GM19193 (cell line): ENCODE data around the gene ZNF410.

Source experiments
- POLR2A ChIP-seq: IDR thresholded peaks from 4 replicates; pipeline ENCODE4 v1.6.1; 2011; ENCODE audit not compliant: insufficient read depth, insufficient read length; ENCODE audit errors: extremely low read depth

ZNF410 gene, protein sequence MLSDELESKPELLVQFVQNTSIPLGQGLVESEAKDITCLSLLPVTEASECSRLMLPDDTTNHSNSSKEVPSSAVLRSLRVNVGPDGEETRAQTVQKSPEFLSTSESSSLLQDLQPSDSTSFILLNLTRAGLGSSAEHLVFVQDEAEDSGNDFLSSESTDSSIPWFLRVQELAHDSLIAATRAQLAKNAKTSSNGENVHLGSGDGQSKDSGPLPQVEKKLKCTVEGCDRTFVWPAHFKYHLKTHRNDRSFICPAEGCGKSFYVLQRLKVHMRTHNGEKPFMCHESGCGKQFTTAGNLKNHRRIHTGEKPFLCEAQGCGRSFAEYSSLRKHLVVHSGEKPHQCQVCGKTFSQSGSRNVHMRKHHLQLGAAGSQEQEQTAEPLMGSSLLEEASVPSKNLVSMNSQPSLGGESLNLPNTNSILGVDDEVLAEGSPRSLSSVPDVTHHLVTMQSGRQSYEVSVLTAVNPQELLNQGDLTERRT

DNA sequence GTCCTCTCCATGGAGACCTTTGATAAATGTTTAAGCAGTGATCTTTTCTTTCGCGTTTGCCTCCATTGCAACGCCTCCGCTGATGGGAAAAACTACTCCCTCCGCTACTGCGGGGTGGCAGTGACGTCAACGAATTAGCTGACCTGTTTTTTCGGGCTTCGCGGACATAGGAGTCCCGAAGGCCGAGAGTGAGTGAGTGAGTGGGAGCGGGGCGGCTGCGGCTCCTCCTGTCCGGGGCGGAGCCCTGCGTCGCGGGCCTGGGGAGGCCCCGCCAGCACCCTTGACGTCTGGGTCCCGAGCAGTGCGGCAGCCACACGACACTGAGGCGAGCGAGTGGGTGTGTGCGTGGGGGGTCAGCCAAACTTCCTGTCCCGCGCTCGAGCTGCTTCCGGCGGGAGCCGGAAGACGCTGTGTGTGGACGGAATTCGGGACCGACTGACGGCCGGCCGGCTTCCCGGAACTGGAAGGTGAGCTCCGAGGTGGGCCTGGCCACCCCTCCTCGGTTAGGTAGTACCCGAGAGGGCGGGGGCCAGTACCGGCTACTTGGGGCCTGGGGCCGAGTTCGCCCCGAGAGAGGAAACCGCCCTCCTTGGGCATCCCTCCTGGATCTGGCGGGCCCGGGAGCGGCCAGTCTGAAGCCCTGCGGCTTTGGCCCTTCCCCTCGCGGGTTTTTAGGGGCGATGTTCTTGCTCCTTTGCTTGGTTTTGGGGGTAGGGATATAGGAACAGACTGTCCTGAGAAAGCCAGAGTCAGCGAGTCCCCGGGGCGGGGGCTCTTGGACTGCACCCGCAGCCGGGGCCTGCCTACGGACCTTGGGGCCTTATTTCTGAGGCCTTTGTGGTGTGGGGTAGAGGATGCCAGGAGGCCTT, at the start of gene ZNF410:
TSS of gene ZNF410 (plus strand) at position 411 of the 869 bp plus-strand sequence. CDS start 5,317 bp downstream, outside the sequence.
- peak; percentile 81 for TF ChIP-seq POLR2A

DNA sequence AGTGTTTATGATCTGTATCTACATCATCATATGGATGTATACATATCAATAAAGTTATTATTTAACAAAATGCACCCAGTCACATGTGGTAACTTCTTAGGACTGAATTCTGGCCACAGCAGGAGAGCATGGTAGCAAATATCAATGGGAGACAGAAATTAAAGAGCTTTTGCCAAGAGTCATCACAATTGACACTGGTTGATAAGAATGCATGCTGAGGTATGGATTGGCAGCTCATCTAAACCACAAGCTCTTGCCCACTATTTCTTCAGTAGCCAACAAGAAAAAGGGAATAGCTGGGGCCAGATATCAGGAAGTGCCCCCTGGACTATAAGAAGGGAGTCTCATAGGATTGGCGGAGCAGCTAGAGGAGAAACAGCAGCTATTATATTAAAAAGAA, 44.5 kb upstream of the ZNF410 start:
- TF ChIP-seq POLR2A = no peak

DNA sequence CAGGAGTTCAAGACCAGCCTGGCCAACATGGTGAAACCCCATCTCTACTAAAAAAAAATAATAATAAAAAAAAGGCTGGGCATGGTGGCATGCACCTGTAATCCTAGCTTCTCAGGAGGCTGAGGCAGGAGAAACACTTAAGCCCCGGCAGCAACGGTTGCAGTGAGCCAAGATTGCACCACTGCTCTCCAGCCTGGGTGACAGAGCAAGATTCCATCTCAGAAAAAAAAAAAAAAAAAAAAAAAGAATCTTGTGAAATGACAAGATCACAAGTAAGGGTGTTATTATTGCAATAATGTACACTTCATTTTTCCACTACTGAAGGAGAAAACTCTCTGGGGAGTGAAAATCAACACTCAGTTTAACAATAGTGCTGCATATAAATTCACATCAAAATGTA, 43.8 kb upstream of the ZNF410 start:
- no peak for TF ChIP-seq POLR2A

DNA sequence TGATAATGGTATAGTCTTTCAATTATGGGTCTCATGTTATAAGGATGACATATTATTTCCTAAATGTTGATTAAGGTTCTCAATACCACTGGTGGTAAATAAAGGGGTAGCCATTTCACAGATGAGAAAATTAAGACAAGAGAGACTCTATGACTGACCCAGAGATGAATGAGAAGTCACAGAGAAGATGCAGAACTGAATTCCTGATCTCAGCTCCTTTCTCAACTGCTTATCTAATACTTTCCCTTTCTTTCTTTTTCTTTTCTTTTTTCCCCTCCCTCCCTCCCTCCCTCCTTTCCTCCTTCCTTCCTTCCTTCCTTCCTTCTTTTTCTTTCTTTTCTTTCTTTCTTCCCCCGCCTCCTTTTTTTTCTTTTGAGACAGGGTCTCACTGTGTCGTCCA, 43.4 kb upstream of the ZNF410 start:
- TF ChIP-seq POLR2A = no peak

DNA sequence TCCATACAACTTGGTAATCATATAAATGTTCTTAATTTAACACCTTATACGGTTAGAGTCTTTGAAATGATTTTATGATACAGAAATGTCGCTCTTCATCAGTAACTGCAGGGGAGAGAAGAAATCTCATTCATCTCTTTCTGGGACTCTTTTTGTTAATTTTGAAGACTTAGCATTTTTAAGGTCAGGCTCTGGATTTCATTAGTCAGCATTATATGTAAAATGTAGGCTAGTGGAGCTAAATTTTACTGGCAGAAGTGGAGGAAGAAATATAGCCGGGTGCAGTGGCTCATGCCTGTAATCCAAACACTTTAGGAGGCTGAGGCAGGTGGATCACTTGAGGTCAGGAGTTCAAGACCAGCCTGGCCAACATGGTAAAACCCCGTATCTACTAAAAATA, 39.7 kb upstream of the ZNF410 start:
- TF ChIP-seq POLR2A = no peak

DNA sequence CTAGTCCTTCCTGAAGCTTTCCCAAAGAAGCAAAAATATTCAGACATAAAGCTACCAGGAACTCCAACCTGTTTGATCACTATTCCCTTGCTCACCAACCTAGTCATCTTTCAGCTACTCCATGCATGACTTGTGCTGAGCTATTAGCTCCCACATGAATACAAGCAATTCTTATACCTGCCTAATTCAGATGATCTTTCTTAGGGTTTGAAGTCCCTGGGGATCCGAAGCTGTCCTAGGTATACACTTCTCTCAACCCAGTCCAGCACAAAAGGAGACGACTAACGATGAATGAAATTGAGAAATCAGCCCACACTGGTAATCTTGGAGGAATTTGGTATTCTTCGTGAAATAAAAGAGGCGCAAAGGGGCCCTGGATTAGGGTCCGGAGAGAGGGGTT, 35.7 kb upstream of the ZNF410 start:
- TF ChIP-seq POLR2A = no peak

DNA sequence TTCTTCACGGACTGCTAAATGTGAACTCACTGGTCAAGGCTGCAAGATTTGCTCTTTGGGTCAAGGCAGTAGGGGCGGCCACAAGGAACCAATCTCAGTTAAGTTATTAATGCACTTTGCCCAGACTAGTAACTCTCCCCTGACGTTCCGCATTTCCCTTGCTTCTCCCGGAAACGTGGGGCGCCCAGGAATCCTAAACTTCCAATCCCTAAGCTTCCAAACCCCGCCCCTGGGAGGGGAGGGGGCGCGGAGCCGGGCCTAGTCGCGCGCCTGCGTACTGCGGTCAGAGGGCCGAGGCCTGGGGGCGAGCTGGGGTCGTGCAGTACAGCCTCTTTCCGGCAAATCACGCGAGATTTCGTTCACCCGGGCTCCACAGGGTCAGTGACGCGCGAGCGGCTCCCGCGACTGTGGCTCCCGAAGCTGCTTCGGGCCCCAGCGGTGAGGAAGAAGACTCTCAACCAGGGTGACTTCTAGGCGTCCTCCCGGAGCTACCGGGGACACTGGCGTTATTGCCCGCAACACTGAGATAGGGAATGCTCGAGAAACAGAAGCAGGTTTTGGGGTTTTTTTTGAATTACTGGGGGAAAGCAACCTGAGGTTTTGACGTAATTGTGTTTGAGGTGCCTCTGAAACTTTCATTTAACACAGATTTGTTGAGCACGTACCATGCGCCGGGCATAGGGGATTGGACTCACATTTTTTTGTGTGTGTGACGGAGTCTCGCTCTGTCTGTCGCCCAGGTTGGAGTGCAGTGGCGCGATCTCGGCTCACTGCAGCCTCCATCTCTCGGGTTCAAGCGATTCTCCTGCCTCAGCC, 34.9 kb upstream of the ZNF410 start, which contains the start of gene PTGR2:
TSS of gene PTGR2 (plus strand) at position 265 of the 816 bp plus-strand sequence. CDS start 7,032 bp downstream, outside the sequence.
- peak; percentile 91 for TF ChIP-seq POLR2A

DNA sequence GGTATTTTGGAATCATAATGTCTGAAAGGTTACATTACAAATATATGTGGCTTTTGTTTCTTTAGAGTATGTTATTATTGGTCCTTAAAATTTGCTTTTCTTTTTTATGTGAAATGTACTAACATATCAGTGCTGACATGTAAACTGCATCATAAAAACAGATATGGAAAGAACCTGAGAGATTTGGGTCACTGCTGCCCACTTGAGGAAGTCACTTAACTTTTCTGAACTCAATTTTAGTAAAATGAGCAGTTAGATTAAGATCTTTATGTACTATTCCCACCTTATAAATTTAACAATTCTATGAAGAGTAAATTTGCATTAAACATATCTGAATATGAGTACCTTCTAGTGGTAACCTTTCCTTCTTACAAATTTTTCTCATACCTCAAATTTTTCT, 27.5 kb upstream of the ZNF410 start:
- no peak for TF ChIP-seq POLR2A

DNA sequence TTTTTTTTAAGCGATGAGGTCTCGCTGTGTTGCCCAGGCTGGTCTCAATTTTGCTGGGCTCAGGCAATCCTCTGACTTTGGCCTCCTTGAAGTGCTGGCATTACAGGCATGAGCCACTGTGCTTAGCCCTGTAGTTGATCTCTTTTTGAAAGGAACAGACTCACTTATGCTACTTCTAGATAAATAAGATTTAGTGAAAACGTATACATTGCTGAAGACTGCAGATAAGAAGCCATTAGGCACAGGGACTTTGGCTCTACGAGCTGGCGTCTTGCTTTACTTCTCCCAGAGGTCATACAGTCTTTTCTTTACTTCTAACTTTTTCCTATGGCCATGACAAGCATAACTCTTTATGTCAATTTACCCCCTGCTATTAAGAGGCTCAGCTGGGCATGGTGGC, 25.6 kb upstream of the ZNF410 start:
- no peak for TF ChIP-seq POLR2A

DNA sequence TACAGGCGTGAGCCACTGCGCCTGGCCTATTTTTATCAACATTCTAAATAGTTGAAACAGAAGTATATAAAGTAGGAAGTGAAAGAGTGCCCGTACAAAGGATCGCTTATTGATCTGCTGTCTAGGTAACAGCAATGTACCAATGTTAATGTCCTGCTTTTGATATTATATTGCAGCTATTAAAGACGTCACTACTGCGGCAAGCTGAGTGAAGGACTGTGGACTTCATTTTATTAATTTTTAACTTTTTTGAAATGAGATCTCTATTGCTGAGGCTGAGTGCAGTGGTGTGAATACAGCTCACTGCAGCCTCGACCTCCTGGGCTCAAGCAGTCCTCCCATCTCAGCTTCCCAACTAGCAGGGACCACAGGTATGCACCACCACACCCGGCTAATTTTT, 24.2 kb upstream of the ZNF410 start:
- TF ChIP-seq POLR2A = no peak

DNA sequence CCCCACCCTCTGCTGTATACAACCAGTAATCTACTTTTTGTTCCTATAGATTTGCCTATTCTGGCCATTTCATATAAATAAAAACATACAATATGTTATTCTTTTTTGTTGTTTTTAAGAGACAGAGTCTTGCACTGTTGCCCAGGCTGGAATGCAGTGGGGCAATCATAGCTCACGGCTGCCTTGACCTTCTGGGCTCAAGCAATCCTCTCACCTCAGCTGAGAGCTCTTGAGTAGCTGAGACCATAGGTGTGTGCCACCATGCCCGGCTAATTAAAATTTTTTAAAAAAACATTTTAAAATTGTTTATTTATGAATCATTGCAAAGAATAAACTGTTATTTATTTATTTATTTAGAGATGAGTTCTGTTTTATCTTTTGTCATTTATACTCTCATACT, 23.4 kb upstream of the ZNF410 start:
- no peak for TF ChIP-seq POLR2A

DNA sequence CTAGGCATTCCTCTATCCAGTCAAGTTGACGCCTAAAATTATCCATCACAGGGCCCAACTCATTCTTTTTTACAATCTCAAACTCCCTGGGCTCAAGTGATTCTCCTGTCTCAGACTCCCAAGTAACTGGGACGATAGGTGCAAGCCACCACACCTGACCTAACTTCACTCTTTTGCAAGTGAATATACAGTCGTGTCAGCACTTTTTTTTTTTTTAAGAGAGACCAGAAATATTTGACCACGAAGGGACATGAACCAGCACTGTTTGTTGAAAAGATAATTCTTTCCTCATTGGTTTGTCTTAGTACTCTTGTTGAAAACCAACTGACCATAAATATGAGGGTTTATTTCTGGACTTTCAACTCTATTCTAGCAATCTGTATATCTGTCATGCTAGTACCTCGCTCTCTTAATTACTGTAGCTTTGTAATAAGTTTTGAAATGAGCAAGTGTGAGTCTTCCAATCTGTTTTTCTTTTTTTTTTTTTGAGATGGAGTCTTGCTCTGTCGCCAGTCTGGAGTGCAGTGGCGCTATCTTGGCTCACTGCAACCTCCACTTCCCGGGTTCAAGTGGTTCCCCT, 21.0 kb upstream of the ZNF410 start:
- TF ChIP-seq POLR2A = no peak

DNA sequence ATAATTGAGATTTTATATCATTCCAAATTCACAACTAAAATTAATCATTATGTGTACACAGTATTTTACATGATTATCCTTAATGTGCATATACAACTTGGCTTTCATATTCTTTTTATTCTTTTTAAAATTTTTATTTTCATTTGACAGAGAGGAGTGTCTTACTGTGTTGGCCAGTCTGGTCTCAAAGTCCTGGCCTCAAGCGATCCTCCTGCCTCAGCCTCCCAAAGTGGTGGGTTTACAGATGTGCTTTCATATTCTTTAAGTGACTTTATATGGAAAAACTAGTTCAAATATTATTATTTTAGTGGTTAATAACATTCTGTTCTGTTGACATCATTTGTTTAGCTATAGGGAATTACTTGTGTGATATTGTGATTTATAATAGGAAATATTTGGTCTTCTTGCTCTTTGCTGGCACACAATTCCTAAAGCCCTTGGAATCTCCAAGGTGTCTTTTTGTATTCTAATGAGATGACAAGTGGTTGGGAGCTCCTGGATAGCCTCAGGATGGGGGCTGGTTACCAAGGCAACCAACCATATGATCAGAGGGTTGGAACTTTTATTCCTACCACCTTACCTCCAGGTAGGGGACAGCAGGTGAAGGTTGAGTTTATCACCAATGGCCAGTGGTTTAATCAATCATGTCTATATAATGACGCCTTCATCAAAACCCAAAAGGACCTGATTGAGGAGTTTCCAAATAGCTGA, 16.0 kb upstream of the ZNF410 start:
- TF ChIP-seq POLR2A = no peak

DNA sequence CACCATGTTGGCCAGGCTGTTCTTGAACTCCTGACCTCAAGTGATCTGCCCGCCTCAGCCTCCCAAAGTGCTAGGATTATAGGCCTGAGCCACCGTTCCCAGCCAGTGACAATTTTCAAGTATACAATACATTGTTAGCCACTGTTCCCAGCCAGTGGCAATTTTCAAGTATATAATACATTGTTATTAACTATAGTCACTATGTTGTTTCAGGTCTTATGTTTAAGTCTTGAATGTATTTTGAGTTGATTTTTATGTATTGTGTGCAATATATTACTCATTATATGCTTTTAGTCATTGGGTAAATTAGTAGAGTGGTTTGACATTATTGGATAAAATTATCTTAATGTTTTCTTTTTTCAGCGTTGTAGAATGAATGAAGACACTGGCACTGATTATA, 13.0 kb upstream of the ZNF410 start:
- no peak for TF ChIP-seq POLR2A

DNA sequence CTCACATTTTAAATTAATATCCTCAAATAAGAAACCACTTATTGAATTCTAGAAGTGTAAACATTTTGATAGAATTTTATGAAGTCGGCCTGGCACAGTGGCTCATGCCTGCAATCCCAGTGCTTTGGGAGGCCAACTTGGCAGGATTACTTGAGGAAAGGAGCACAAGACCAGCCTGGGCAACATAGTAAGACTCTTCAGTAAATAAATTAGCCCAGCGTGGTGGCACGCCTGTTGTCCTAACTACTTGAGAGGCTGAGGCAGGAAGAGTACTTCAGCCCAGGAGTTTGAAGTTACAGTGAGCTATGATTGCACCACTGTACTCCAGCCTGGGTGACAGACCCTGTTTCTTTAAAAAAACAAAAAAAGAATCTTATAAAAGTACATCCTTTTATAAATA, 8.9 kb upstream of the ZNF410 start:
- TF ChIP-seq POLR2A = no peak

DNA sequence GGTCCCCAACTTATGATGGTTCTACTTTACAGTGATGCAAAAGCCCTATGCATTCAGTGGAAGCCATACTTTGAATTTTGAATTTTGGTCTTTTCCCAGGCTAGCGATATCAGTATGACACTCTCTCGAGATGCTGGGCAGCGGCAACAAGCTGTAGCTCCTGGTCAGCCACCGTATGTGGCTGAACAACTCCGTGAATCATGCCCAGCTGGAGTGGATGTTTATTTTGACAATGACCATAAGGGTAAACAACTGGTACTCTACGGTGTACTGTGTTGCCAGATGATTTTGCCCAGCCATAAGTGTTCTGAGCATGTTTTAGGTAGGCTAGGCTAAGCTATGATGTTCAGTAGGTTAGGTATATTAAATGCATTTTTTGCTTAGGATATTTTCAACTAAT, 8.2 kb upstream of the ZNF410 start:
- TF ChIP-seq POLR2A = no peak
